Chondrocyte (in vitro differentiated cells): ENCODE results near the gene TFDP2. TPM values are rescaled to one million over a fixed set of nuclear protein-coding genes. Genes with fewer than 3 reads are reported as not detected.
A peak's percentile ranks its signal among the peaks of the same experiment; 100 is the strongest.

ENCODE experiments used
- DNase-seq: peaks from one replicate; pipeline ENCODE4 v3.0.0; 2021; ENCODE audit warnings: mixed read lengths, low spot score
- H3K27ac Mint-ChIP-seq: one replicate; pipeline ENCODE4 v1.8.0; 2021; ENCODE audit warnings: mild to moderate bottlenecking, moderate library complexity, mixed read lengths; ENCODE audit not compliant: unreplicated experiment
- H3K27me3 Mint-ChIP-seq: 2 replicates; pipeline ENCODE4 v1.8.0; 2021; ENCODE audit warnings: low read depth, mixed read lengths
- H3K36me3 Mint-ChIP-seq: 2 replicates; pipeline ENCODE4 v1.8.0; 2021; ENCODE audit warnings: low read depth, mixed read lengths
- H3K4me1 Mint-ChIP-seq: 2 replicates; pipeline ENCODE4 v1.8.0; 2021; ENCODE audit warnings: low read depth, mild to moderate bottlenecking, mixed read lengths
- H3K4me3 Mint-ChIP-seq: one replicate; pipeline ENCODE4 v1.8.0; 2021; ENCODE audit warnings: mild to moderate bottlenecking, moderate library complexity, mixed read lengths; ENCODE audit not compliant: unreplicated experiment
- H3K9me3 Mint-ChIP-seq: 2 replicates; pipeline ENCODE4 v1.8.0; 2021; ENCODE audit warnings: low read depth, mixed read lengths
- CTCF ChIP-seq: fragments of 200-600 bp; sonication (generic); IDR thresholded peaks from 2 replicates; pipeline ENCODE4 v1.5.0; 2021; ENCODE audit warnings: antibody characterized with exemption, mild to moderate bottlenecking, moderate library complexity
- total RNA-seq: library from RNA; stranded (reverse); gene quantifications from 3 replicates; pipeline ENCODE4 v1.2.1, GENCODE V29; 2021

The TFDP2 gene
- total RNA-seq, 1 donor from 2014 or later: 36.5 TPM

GRCh38 chr3:141939759-141940158 lies 209.6 kb downstream of the TFDP2 start:
- Mint-ChIP-seq H3K27me3 (no peaks in the 10 kb centered on the region), H3K36me3 (no peaks in the 10 kb centered on the region), H3K4me3 (no peak overlapping the region), H3K4me1 (peaks cover 15% of the 10 kb centered on the region), H3K27ac (peak overlapping the region; percentile 85), H3K9me3 (no peaks in the 10 kb centered on the region)
- DNase-seq: no peak
- TF ChIP-seq CTCF: no peak

GRCh38 chr3:141938011-141938500 lies 211.3 kb downstream of the TFDP2 start:
- Mint-ChIP-seq H3K27me3 (no peaks in the 10 kb centered on the region), H3K36me3 (no peaks in the 10 kb centered on the region), H3K9me3 (no peaks in the 10 kb centered on the region), H3K4me3 (no peak overlapping the region), H3K4me1 (peaks cover 15% of the 10 kb centered on the region), H3K27ac (no peak overlapping the region)
- DNase-seq: no peak
- no peak for TF ChIP-seq CTCF

- H3K27ac Mint-ChIP-seq: no peak overlapping the region
- no peaks in the 10 kb centered on the region for H3K4me1 Mint-ChIP-seq
- no peaks in the 10 kb centered on the region for H3K9me3 Mint-ChIP-seq
- no peak overlapping the region for H3K4me3 Mint-ChIP-seq
- no peak for TF ChIP-seq CTCF
- no peaks in the 10 kb centered on the region for H3K36me3 Mint-ChIP-seq
- no peak for DNase-seq
- H3K27me3 Mint-ChIP-seq: no peaks in the 10 kb centered on the region
These were observed 215.0 kb downstream of the TFDP2 start for GRCh38 chr3:141934354-141934753.

DNA sequence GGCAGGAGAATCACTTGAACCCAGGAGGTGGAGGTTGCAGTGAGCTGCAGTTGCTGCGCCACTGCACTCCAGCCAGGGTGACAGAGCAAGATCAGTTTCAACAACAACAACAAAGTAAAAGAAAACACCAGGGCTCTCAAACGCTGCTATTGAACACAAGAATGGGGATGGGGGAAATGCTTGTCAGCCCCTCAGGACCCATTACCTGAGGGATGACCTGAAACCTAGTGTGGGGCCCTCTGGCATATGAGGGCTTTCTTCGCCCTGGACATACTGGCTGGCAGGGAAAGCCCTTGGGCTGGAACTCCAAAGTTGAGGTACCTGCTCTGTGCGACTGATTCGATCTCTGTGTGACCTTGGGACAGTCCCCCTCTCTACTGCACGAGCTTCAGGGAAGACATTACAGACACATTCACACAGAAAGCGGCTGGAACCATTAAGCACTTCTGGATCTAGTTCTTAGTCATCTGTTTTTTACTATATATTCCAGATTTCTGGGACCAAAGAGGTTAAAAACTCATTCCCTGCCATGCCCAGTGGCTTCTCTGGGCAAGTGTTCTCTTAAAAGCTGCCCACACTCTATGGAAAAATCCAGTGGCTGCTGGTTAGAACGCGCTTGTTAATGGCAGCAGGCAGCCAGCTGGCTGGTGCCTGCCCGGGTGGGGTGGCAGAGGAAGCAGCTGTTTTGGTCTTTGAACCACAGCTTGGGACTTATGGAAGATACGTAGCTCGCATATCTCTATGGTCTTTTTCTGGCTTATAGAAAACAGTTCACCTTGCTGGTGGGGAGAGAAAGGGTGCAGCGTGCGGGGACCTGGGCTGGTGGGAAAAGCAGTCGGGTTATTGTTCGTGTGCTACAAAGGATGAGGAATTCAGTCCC lies 215.7 kb downstream of the TFDP2 start:
- H3K27ac Mint-ChIP-seq: no peak overlapping the region
- no peaks in the 10 kb centered on the region for H3K9me3 Mint-ChIP-seq
- no peak for DNase-seq
- peaks cover 2% of the 10 kb centered on the region for H3K36me3 Mint-ChIP-seq
- no peak for TF ChIP-seq CTCF
- no peaks in the 10 kb centered on the region for H3K27me3 Mint-ChIP-seq
- no peak overlapping the region for H3K4me3 Mint-ChIP-seq
- H3K4me1 Mint-ChIP-seq: no peaks in the 10 kb centered on the region

- Mint-ChIP-seq H3K27me3 (no peaks in the 10 kb centered on the region), H3K4me3 (no peak overlapping the region), H3K36me3 (peaks cover 12% of the 10 kb centered on the region), H3K27ac (no peak overlapping the region), H3K9me3 (no peaks in the 10 kb centered on the region), H3K4me1 (no peaks in the 10 kb centered on the region)
- no peak for TF ChIP-seq CTCF
- no peak for DNase-seq
These were observed 218.5 kb downstream of the TFDP2 start for GRCh38 chr3:141930801-141931200.
